Esophagus squamous epithelium (tissue), 4 donors: ENCODE results near the gene FAM234A. TPM values are rescaled to one million over a fixed set of nuclear protein-coding genes. Genes with fewer than 3 reads are reported as not detected.

ENCODE experiments used
- total RNA-seq, 4 donors: library from RNA; depleted of rRNA; stranded (reverse); fragments of >200 nt; gene quantifications; one replicate each; pipeline ENCODE4 v1.1.0, GENCODE V29; 2016

The FAM234A gene
- total RNA-seq, 4 donors from 2014 or later = 16.5 to 147 (median 60.0) TPM

Other genes starting within 250 kb of the FAM234A start
- 1 to 10 TPM; 3.1 to 8.6 (median 4.8) TPM for gene POLR3K, start 181.2 kb upstream of the FAM234A start, total RNA-seq
- gene SNRNP25, start 181.0 kb upstream of the FAM234A start, total RNA-seq = 10 to 100 TPM; 12.4 to 30.0 (median 17.9) TPM
- gene RHBDF1, start 162.2 kb upstream of the FAM234A start, total RNA-seq = 10 to 100 TPM; 13.3 to 38.3 (median 24.2) TPM
- gene MPG, start 156.6 kb upstream of the FAM234A start, total RNA-seq = 10 to 100 TPM; 47.4 to 72.1 (median 68.3) TPM
- 10 to 100 TPM; 14.5 to 28.0 (median 18.8) TPM for gene NPRL3, start 96.1 kb upstream of the FAM234A start, total RNA-seq
- not detected for gene HBZ, start 82.2 kb upstream of the FAM234A start, total RNA-seq
- not detected for gene HBM, start 68.8 kb upstream of the FAM234A start, total RNA-seq
- 1 to 10 TPM in 2 of 4 donors, not detected in 2; 4.7 to 5.0 TPM for gene HBA2, start 61.9 kb upstream of the FAM234A start, total RNA-seq
- gene HBA1, start 58.1 kb upstream of the FAM234A start, total RNA-seq = 10 to 100 TPM in 1 of 4 donors, 1 to 10 TPM in 1, not detected in 2; 1.0 to 12.9 TPM
- not detected for gene HBQ1, start 54.4 kb upstream of the FAM234A start, total RNA-seq
- 10 to 100 TPM; 33.5 to 74.2 (median 46.5) TPM for gene LUC7L, start 5.4 kb upstream of the FAM234A start, total RNA-seq
- 1 to 10 TPM in 3 of 4 donors, under 1 TPM in 1; 0.88 to 4.8 (median 2.6) TPM for gene RGS11, start 41.1 kb downstream of the FAM234A start, total RNA-seq
- gene ARHGDIG, start 45.8 kb downstream of the FAM234A start, total RNA-seq = not detected
- not detected for gene PDIA2, start 48.3 kb downstream of the FAM234A start, total RNA-seq
- 10 to 100 TPM; 17.8 to 32.2 (median 22.2) TPM for gene AXIN1, start 117.9 kb downstream of the FAM234A start, total RNA-seq
- gene MRPL28, start 135.7 kb downstream of the FAM234A start, total RNA-seq = 10 to 100 TPM; 57.9 to 68.2 (median 63.0) TPM
- gene PGAP6, start 147.2 kb downstream of the FAM234A start, total RNA-seq = 10 to 100 TPM; 23.5 to 31.7 (median 27.6) TPM
- 10 to 100 TPM; 20.7 to 48.3 (median 25.3) TPM for gene NME4, start 162.4 kb downstream of the FAM234A start, total RNA-seq
- gene DECR2, start 167.1 kb downstream of the FAM234A start, total RNA-seq = 10 to 100 TPM; 13.6 to 19.6 (median 17.0) TPM
- gene RAB11FIP3, start 190.8 kb downstream of the FAM234A start, total RNA-seq = 10 to 100 TPM in 2 of 4 donors, 1 to 10 TPM in 2; 8.0 to 25.6 (median 10.1) TPM